NCI-H69 (cell line): ENCODE data around the gene WDR43.
A peak's percentile ranks its signal among the peaks of the same experiment; 100 is the strongest.

Source experiments
- DNase-seq: peaks from one replicate; lab custom pipeline; 2025; lab: John Stamatoyannopoulos, UW

The WDR43 gene

GRCh38 chr2:28894470-28895188 is at the start of gene WDR43:
WDR43 (plus strand) TSS chr2:28894667; CDS start chr2:28894699, 32 bp downstream.
- peak; percentile 97 for DNase-seq

DNA sequence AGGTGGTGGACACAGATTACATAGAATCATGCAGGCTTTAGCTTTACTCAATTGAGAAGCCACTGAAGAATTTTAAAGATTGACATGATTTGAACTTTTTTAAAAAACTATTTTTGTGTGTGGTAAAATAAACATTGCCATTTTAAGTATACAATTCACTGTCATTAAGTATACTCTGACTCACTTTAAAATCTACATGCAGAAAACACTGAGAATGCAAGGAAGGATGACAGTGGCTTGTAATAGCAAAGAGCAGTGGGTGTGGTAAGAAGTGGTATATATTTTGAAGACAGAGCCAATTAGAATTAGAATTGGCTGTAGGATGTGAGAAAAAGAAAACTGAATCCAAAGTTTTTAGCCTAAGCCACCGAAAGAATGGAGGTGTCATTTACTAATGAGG is 39.3 kb upstream of the WDR43 start:
- DNase-seq: no peak

- no peak for DNase-seq
Observed at GRCh38 chr2:28855977-28856376, 38.5 kb upstream of the WDR43 start.

DNA sequence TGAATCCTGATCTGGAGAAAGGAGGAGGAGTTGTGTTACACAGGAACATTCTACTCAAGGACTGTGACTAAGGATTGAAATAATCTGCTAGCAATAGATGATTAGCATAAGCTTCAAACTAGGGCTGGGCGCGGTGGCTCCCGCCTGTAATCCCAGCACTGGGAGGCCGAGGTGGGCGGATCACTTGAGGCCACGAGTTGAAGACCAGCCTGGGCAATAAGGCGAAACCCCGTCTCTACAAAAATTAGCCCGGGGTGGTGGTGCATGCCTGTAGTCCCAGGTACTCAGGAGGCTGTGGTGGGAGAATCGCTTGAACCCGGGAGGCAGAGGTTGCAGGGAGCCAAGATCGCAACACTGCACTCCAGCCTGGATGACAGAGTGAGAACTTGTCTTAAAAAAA is 25.9 kb upstream of the WDR43 start:
- no peak for DNase-seq

DNA sequence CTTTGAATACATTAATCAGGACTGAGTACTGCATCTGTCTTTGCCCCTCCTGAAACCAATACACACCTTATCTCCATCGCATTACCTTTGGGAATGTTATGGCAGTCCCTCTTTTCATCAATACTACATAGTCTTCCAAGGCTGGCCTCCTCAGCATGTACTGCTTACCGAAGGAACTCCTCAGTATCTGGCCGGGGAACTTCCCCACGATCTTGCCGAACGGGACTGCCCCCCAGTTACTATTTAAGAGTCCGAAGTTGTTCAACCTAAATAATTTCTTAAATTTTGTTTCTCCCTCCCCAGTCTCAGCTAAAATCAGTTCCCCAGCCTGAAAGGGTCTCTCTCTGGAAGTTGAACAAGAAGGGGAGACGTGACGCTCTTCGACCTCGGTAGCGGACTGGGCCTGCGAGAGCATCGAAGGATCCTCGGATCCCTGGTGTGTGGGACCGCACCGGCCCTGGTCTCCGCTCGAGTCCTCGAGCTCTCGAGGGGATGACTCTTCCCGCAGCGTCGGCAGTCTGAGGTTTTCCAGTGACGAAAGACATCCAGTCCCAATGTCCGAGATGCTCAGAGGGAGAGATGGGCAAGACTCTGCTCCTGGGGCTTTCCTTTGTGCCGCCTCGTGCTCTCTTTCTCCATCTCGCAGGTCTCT is 24.8 kb upstream of the WDR43 start:
- DNase-seq: peak; percentile 50

DNA sequence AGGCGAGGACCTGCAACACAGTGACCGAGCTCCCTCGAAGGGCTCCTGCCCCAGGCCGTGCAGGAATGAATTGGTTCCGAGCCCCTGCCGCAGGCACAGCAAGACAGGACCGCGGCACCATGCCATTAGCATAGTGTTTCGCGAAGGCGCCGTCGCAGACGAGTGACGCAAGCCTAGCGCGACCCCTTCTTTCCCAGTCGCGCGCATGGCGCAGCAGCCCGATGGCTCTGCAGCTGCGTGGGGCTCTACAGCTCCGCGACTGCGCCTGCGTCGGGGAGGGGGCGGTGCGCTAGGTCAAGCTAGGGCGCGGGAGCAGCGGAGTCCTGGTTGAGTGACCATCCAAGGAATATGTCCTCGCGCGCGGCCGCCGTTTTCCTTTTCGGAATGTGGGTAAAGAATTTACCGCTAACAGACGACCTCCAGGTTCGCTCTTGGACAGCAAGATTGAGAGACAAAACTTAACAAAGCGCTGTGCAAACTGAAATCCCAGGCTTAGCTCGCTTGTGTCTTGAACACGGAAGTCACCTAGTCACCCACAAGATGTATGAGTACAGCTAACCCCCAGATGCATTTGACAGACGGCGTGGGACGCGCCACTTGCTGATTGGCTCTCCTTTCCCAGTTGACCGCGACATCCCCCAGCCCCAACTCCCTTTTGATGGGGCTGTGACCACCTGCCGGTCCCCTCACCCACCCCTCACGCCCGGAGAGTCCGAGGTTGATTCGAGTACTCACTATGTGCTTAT is 24.1 kb upstream of the WDR43 start, which contains the start of gene TRMT61B:
Gene TRMT61B (minus strand): TSS at position 164 of the 746 bp plus-strand sequence. CDS start 32 bp downstream, at position 132.
- peak; percentile 95 for DNase-seq

DNA sequence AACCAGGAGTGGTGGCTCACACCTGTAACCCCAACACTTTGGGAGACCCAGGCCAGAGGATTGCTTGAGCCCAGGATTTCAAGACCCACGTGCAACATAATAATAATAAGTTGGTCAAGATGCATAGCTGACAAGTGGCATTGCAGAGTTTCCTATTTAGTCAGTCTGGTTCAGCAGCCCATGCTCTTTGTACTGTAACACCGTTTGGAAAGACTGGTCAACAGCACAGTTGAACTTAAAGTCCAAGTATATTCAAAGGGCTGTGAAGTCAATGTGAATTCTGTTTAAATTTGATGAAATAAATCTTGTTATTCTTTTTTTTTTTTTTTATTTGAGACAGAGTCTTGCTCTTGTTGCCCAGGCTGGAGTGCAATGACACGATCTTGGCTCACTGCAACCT is 22.8 kb upstream of the WDR43 start:
- DNase-seq: no peak

GRCh38 chr2:28880193-28880592 is 14.3 kb upstream of the WDR43 start:
- DNase-seq: no peak

DNA sequence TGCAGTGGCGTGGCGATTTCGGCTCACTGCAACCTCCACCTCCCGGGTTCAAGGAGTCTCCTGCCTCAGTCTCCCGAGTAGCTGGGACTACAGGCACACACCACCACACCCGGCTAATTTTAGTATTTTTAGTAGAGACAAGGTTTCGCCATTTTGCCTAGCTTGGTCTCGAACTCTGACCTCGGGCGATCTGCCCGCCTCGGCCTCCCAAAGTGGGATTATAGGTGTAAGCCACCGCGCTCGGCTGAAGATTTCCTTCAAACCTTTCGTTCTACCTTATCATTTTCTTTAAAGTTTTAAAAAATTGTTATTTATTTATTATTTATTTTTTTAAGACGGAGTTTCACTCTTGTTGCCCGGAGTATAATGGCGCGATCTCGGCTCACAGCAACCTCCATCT is 979 bp upstream of the WDR43 start:
- DNase-seq: no peak

- peak; percentile 40 for DNase-seq
Observed at GRCh38 chr2:28895189-28895893, 874 bp downstream of the WDR43 start.

- DNase-seq: no peak
Observed at GRCh38 chr2:28896906-28897305, 2.4 kb downstream of the WDR43 start.

- DNase-seq: no peak
Observed at GRCh38 chr2:28898048-28898447, 3.6 kb downstream of the WDR43 start.

- DNase-seq: no peak
Observed at GRCh38 chr2:28901202-28901601, 6.7 kb downstream of the WDR43 start.

DNA sequence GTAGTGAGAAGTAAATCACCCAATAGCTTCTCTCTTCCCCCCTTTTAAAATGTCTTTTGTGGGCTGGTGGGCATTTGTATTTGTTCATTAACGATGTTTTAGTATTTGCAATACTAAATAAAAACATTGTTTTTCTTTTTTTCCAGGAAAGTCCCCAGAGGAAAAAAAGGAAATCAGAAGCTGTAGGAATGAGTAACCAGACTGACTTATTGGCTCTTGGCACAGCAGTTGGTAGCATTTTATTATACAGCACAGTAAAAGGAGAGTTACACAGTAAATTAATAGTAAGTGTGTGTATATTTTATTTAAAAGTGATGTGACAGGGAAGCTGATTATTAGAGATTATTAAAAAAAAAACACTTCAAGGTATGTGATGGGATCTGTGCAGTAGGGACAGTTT is 7.4 kb downstream of the WDR43 start:
- no peak for DNase-seq

DNA sequence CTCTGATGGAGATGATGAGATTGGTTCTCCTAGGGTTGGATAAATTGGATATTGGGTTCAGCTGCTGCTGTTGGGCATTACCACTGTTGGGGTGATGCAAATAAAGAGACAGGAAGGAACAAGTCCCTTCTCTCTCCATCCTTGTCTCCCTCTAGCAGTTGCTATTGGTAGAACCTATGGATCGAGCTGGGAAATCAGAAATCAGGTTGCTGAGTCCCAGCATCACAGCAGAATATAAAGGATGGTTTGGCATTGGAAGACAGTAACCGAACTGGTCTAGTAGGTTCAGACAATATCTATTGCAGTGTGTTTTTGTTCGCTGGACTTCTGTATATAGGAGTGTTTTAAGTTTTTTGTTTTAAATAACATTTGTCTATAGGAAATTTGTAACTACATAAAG is 8.1 kb downstream of the WDR43 start:
- no peak for DNase-seq

- no peak for DNase-seq
Observed at GRCh38 chr2:28904295-28904694, 9.8 kb downstream of the WDR43 start.

GRCh38 chr2:28904802-28905457 is 10.5 kb downstream of the WDR43 start:
- no peak for DNase-seq

- no peak for DNase-seq
Observed at GRCh38 chr2:28905533-28905932, 11.1 kb downstream of the WDR43 start.

- DNase-seq: no peak
Observed at GRCh38 chr2:28906376-28906775, 11.9 kb downstream of the WDR43 start.

GRCh38 chr2:28906821-28907220 is 12.4 kb downstream of the WDR43 start:
- no peak for DNase-seq

GRCh38 chr2:28908172-28908571 is 13.7 kb downstream of the WDR43 start:
- DNase-seq: no peak
